BLaER1 (cell line): Measurements from ENCODE around the gene PRH1.

Source experiments
- H3K27ac ChIP-seq: shearing (Covaris generic); formaldehyde crosslinking; 2 replicates; pipeline ENCODE4 v1.8.1; 2022
- H3K27me3 ChIP-seq: shearing (Covaris generic); formaldehyde crosslinking; 2 replicates; pipeline ENCODE4 v1.8.1; 2022
- H3K36me3 ChIP-seq: shearing (Covaris generic); formaldehyde crosslinking; 2 replicates; pipeline ENCODE4 v1.8.1; 2022
- H3K4me1 ChIP-seq: shearing (Covaris generic); formaldehyde crosslinking; 2 replicates; pipeline ENCODE4 v1.8.1; 2022
- H3K4me2 ChIP-seq: shearing (Covaris generic); formaldehyde crosslinking; 2 replicates; pipeline ENCODE4 v1.8.1; 2022
- H3K4me3 ChIP-seq: shearing (Covaris generic); formaldehyde crosslinking; 2 replicates; pipeline ENCODE4 v1.8.1; 2022
- H3K9ac ChIP-seq: shearing (Covaris generic); formaldehyde crosslinking; 2 replicates; pipeline ENCODE4 v1.8.1; 2022
- H3K9me3 ChIP-seq: shearing (Covaris generic); formaldehyde crosslinking; 2 replicates; pipeline ENCODE4 v1.8.1; 2022
- H4K20me1 ChIP-seq: shearing (Covaris generic); formaldehyde crosslinking; 2 replicates; pipeline ENCODE4 v1.8.1; 2022
- Cebpa-rat ChIP-seq: shearing (Covaris generic); IDR thresholded peaks from 2 replicates; pipeline ENCODE4 v1.8.1; 2022

Gene PRH1

GRCh38 chr12:10884086-10884725 lies at the start of gene PRH1:
Gene PRH1 (minus strand): TSS chr12:10884255. CDS start chr12:10884217, 38 bp downstream.
- Histone ChIP-seq H3K27ac (no peak within 1 kb of the TSS), H3K4me3 (no peak within 1 kb of the TSS), H4K20me1 (no peaks in the 10 kb centered on the region), H3K4me2 (no peak within 1 kb of the TSS), H3K4me1 (no peaks in the 10 kb centered on the region), H3K9me3 (no peaks in the 10 kb centered on the region), H3K9ac (no peak within 1 kb of the TSS), H3K27me3 (no peaks in the 10 kb centered on the region), H3K36me3 (no peaks in the 10 kb centered on the region)
- TF ChIP-seq Cebpa-rat: no peak

- TF ChIP-seq Cebpa-rat: no peak
- Histone ChIP-seq H3K27me3 (no peaks in the 10 kb centered on the region), H3K9me3 (no peaks in the 10 kb centered on the region), H3K4me1 (no peaks in the 10 kb centered on the region), H3K9ac (no peak within 1 kb of the TSS), H3K4me3 (no peak within 1 kb of the TSS), H3K36me3 (no peaks in the 10 kb centered on the region), H3K4me2 (no peak within 1 kb of the TSS), H4K20me1 (no peaks in the 10 kb centered on the region), H3K27ac (no peak within 1 kb of the TSS)
Observed at GRCh38 chr12:10928746-10929286, 44.8 kb upstream of the PRH1 start, which contains the start of gene PRH2. Gene PRH2 (plus strand): TSS chr12:10929236. CDS start chr12:10929274, 38 bp downstream.

- H3K4me1 ChIP-seq: no peaks in the 10 kb centered on the region
- H3K4me2 ChIP-seq: no peak overlapping the region
- no peak overlapping the region for H3K9ac ChIP-seq
- no peak overlapping the region for H3K27ac ChIP-seq
- H3K36me3 ChIP-seq: no peaks in the 10 kb centered on the region
- no peaks in the 10 kb centered on the region for H3K27me3 ChIP-seq
- no peak overlapping the region for H3K4me3 ChIP-seq
- no peak for TF ChIP-seq Cebpa-rat
- no peaks in the 10 kb centered on the region for H4K20me1 ChIP-seq
- no peaks in the 10 kb centered on the region for H3K9me3 ChIP-seq
Observed at GRCh38 chr12:10926269-10926668, 42.2 kb upstream of the PRH1 start.

GRCh38 chr12:10919809-10920208 lies 35.8 kb upstream of the PRH1 start:
- H3K4me1 ChIP-seq: no peaks in the 10 kb centered on the region
- H4K20me1 ChIP-seq: no peaks in the 10 kb centered on the region
- no peak overlapping the region for H3K4me2 ChIP-seq
- H3K4me3 ChIP-seq: no peak overlapping the region
- no peak overlapping the region for H3K9ac ChIP-seq
- no peaks in the 10 kb centered on the region for H3K9me3 ChIP-seq
- no peaks in the 10 kb centered on the region for H3K27me3 ChIP-seq
- H3K27ac ChIP-seq: no peak overlapping the region
- no peaks in the 10 kb centered on the region for H3K36me3 ChIP-seq
- TF ChIP-seq Cebpa-rat: no peak

- Histone ChIP-seq H3K9ac (no peak overlapping the region), H3K27ac (no peak overlapping the region), H3K9me3 (peaks cover 3% of the 10 kb centered on the region), H3K4me3 (no peak overlapping the region), H3K27me3 (no peaks in the 10 kb centered on the region), H3K4me2 (no peak overlapping the region), H3K4me1 (no peaks in the 10 kb centered on the region), H3K36me3 (peaks cover 1% of the 10 kb centered on the region; the same call in 1 of the 2 replicates), H4K20me1 (no peaks in the 10 kb centered on the region)
- TF ChIP-seq Cebpa-rat: no peak
Observed at GRCh38 chr12:10910380-10910779, 26.3 kb upstream of the PRH1 start.

GRCh38 chr12:10909462-10909861 lies 25.4 kb upstream of the PRH1 start, which contains the start of gene TAS2R13:
Gene TAS2R13 (minus strand): TSS chr12:10909562. CDS start chr12:10909298, 264 bp downstream.
- Histone ChIP-seq H4K20me1 (no peaks in the 10 kb centered on the region), H3K4me3 (no peak within 1 kb of the TSS), H3K27me3 (no peaks in the 10 kb centered on the region), H3K27ac (no peak within 1 kb of the TSS), H3K9me3 (peaks cover 13% of the 10 kb centered on the region), H3K4me2 (no peak within 1 kb of the TSS), H3K9ac (no peak within 1 kb of the TSS), H3K4me1 (no peaks in the 10 kb centered on the region), H3K36me3 (peaks cover 7% of the 10 kb centered on the region; the same call in 1 of the 2 replicates)
- TF ChIP-seq Cebpa-rat: no peak

GRCh38 chr12:10904686-10905085 lies 20.6 kb upstream of the PRH1 start:
- Histone ChIP-seq H3K27me3 (no peaks in the 10 kb centered on the region), H4K20me1 (no peaks in the 10 kb centered on the region), H3K27ac (no peak overlapping the region), H3K9me3 (peaks cover 35% of the 10 kb centered on the region), H3K4me2 (no peak overlapping the region), H3K4me3 (no peak overlapping the region), H3K4me1 (no peaks in the 10 kb centered on the region), H3K36me3 (peaks cover 7% of the 10 kb centered on the region; the same call in 1 of the 2 replicates), H3K9ac (no peak overlapping the region)
- TF ChIP-seq Cebpa-rat: no peak

- H3K27me3 ChIP-seq: no peaks in the 10 kb centered on the region
- H3K4me2 ChIP-seq: no peak overlapping the region
- H3K36me3 ChIP-seq: peaks cover 7% of the 10 kb centered on the region; the same call in 1 of the 2 replicates
- H3K9me3 ChIP-seq: peaks cover 35% of the 10 kb centered on the region
- TF ChIP-seq Cebpa-rat: no peak
- H3K4me1 ChIP-seq: no peaks in the 10 kb centered on the region
- H3K9ac ChIP-seq: no peak overlapping the region
- no peak overlapping the region for H3K27ac ChIP-seq
- H4K20me1 ChIP-seq: no peaks in the 10 kb centered on the region
- H3K4me3 ChIP-seq: no peak overlapping the region
Observed at GRCh38 chr12:10901427-10901826, 17.4 kb upstream of the PRH1 start.

GRCh38 chr12:10900972-10901371 lies 16.9 kb upstream of the PRH1 start:
- Histone ChIP-seq H3K27ac (no peak overlapping the region), H3K27me3 (no peaks in the 10 kb centered on the region), H3K9ac (no peak overlapping the region), H4K20me1 (no peaks in the 10 kb centered on the region), H3K4me1 (no peaks in the 10 kb centered on the region), H3K9me3 (peaks cover 35% of the 10 kb centered on the region), H3K4me2 (no peak overlapping the region), H3K4me3 (no peak overlapping the region), H3K36me3 (peaks cover 7% of the 10 kb centered on the region; the same call in 1 of the 2 replicates)
- no peak for TF ChIP-seq Cebpa-rat

- no peak for TF ChIP-seq Cebpa-rat
- Histone ChIP-seq H3K27me3 (no peaks in the 10 kb centered on the region), H3K4me2 (no peak overlapping the region), H3K27ac (no peak overlapping the region), H3K36me3 (peaks cover 7% of the 10 kb centered on the region; the same call in 1 of the 2 replicates), H3K4me1 (no peaks in the 10 kb centered on the region), H4K20me1 (no peaks in the 10 kb centered on the region), H3K9ac (no peak overlapping the region), H3K4me3 (no peak overlapping the region), H3K9me3 (peaks cover 33% of the 10 kb centered on the region)
Observed at GRCh38 chr12:10900530-10900929, 16.5 kb upstream of the PRH1 start.
